AG09319 (cell line): ENCODE data around the gene EHHADH.

Source experiments
- DNase-seq: peaks from one replicate; pipeline ENCODE4 v3.0.0-alpha.2; 2010; ENCODE audit warnings: low read depth; ENCODE audit errors: extremely low read depth
- TF ChIP-seq, protein P1 (sequence below): IDR thresholded peaks from 2 replicates; pipeline ENCODE4 v1.5.1; 2011; ENCODE audit warnings: low read depth, mild to moderate bottlenecking, inconsistent platforms, low read length, moderate library complexity

Gene EHHADH

DNA sequence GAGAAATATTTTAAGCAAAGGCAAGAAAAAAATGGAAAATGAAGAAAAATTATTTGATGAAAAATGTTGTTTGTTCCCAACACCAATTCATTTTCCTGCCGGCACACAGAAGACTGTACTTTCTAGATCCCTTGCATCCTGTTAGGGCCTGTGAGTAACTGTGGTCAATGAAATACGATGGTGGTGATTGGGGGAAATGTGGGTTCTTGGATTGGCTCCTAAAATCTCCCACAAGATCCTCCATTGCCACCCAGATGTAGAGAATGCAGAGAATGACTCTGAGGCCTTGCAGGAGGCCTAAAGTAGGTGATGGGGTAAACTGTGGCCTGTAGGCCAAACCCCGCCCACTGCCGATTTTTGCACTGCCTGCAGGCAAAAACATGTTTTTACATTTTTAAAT is 54.6 kb downstream of the EHHADH start:
- TF ChIP-seq, protein P1, sequence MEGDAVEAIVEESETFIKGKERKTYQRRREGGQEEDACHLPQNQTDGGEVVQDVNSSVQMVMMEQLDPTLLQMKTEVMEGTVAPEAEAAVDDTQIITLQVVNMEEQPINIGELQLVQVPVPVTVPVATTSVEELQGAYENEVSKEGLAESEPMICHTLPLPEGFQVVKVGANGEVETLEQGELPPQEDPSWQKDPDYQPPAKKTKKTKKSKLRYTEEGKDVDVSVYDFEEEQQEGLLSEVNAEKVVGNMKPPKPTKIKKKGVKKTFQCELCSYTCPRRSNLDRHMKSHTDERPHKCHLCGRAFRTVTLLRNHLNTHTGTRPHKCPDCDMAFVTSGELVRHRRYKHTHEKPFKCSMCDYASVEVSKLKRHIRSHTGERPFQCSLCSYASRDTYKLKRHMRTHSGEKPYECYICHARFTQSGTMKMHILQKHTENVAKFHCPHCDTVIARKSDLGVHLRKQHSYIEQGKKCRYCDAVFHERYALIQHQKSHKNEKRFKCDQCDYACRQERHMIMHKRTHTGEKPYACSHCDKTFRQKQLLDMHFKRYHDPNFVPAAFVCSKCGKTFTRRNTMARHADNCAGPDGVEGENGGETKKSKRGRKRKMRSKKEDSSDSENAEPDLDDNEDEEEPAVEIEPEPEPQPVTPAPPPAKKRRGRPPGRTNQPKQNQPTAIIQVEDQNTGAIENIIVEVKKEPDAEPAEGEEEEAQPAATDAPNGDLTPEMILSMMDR: no peak
- DNase-seq: no peak

DNA sequence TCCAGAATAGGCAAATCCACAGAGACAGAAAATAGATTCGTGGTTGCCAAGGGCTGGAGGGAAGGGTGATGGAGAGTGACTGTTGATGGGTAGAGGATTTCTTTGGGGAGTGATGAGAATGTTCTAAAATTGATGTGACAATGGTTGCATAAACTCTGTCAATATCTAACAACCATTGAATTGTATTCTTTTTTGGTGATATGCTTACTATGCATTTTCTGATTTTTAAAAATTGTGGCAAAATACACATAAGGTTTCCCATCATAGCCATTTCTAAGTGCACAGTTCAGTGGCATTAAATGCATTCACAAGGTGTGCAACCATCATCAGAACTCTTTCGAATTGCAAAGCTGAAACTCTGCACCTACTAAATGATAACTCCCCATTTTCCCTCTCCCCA is 56.8 kb downstream of the EHHADH start:
- TF ChIP-seq, protein P1: no peak
- DNase-seq: no peak

DNA sequence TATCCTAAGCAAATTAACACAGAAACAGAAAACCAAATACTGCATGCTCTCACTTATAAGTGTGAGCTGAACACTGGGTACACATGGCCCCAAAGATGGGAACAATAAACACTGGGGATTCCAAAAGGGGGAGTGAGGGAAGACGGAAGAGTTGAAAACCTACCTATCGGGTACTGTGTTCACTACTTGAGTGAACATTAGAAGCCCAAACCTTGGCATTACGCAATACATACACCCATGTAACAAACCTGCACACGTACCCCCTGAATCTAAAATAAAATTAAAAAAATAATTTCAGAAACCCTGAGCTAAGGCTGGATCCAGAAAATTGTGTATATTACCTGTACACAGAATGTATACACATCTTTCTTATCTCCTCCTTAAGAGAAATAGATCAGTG is 58.2 kb downstream of the EHHADH start:
- TF ChIP-seq, protein P1: no peak
- no peak for DNase-seq

DNA sequence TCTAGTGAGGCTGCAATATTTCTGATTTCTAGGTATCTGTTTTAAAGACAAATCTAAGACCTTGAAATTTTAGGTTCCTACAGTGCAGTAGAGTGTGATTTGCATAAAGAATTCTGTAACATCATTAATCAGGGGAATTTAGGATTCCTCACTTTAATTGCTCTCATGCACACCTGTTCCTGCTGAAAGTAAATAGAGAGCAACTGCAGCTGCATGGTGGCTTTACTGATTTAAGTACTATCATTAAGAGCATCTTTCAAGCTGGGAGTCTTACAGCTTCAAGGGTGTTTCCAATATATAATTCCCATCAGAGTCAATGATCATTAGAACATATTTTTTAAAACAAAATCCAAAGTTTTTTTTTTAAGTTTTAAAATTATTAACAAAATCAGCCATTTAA is 65.0 kb downstream of the EHHADH start:
- DNase-seq: no peak

DNA sequence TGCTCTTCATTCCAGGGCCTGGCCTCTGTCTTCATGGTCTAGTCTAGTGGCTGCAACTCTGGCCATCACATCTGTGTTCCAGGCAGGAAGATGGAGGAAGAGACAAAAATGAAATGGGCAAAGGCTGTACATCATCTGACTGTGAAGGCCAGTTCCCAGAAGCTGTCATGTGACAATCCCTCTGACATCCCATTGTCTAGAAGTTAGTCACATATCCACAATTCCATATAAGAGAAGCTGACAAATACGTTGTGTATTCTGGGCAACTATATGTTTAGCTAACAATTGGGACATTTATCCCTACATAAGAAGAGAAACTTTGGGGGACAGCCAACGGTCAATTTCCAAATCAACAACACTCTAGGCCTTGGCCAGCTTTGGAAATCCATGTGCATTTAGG is 66.5 kb downstream of the EHHADH start:
- DNase-seq: no peak
- TF ChIP-seq, protein P1: no peak

More for the DNA sequence above, 65.0 kb downstream of the EHHADH start:
- TF ChIP-seq, protein P1: no peak

DNA sequence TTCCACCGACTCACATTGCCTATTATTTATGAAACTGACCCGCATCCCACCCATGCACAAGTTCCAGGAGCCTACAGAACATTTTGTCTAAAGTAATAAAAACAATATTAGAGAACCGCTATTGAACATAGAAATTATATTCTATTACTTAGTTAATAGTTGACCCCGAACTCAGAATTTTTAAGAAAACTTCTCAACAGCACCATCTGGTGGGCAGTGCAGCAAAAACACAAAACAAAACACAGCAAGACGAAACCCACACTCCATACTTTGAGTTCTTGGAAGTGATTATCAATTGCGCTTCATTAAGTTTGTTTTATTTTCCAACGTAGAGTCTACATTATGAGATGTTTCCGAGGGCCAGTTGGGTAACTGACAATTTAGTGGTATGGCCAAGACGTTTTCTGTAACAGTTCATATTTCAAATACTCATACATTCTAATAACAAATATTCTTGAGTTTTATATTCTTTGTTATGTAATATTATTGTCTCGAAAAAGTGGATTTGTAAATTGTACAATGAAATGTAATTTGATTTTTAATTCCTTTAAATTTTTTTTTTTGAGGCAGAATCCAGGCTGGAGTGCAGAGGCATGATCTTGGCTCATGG is 77.0 kb downstream of the EHHADH start:
- TF ChIP-seq, protein P1: peak; percentile 68
- DNase-seq: no peak

DNA sequence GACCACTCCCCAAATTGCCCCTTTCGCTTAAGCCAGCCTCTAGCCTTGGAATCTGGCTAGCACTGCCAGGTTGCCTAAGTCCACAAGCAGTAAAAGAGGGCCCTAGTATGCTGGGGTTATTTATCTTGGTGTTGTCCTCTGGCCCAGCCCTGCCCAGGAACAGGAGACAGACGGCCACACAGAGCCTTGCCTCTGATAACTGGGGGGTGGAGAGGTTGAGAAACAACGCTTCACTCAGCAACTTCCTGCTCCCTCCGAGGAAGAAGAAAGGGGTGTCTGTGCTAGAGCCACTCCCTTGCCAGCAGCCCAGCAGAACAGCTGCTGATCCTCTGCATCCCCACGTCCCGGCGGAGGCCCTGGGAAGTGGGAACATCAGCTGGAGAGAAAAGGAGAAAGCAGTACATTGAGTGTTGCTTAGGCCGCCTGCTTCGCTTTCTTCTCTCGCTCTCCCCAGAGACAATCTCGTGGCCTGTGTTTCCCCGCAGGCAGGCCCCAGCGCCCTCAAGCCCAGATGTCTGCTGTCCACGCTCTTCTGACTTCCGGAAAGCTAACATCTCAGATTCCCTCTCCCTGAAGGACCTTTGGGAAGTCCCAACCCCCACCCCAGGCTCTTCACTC is 78.4 kb downstream of the EHHADH start:
- TF ChIP-seq, protein P1: no peak
- DNase-seq: no peak
